NCI-H2196 (cell line): Measurements from ENCODE around the gene TEAD1.
"Not testable (repeated sequence)": the region's sequence is repeated elsewhere in the genome, so short reads cannot be mapped to it uniquely, and the experiment has no call there.

ENCODE experiments used
- DNase-seq: peaks from one replicate; lab custom pipeline; 2025; ENCODE audit not compliant: unreplicated experiment; lab: John Stamatoyannopoulos, UW

The TEAD1 gene

GRCh38 chr11:12733091-12733490 lies 58.9 kb downstream of the TEAD1 start:
- DNase-seq: no peak

DNA sequence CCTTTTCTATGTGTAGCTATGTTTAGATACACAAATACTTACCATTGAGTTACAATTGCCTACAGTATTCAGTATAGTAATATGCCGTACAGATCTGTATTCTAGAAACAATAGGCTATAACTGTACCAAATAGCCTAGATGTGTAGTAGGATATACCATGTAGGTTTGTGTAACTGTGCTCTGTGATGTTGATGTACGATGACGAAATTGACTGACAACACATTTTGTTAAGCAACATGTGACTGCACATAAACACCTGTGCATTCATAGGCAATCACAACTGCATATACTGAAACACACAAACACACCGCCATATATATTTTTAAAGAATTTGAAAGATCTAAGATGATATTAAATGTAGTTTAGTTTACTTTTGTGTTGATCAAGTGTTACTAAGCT lies 60.4 kb downstream of the TEAD1 start:
- DNase-seq: no peak

- no peak for DNase-seq
Measured at GRCh38 chr11:12735262-12735661, 61.0 kb downstream of the TEAD1 start.

- no peak for DNase-seq
Measured at GRCh38 chr11:12737024-12737423, 62.8 kb downstream of the TEAD1 start.

DNA sequence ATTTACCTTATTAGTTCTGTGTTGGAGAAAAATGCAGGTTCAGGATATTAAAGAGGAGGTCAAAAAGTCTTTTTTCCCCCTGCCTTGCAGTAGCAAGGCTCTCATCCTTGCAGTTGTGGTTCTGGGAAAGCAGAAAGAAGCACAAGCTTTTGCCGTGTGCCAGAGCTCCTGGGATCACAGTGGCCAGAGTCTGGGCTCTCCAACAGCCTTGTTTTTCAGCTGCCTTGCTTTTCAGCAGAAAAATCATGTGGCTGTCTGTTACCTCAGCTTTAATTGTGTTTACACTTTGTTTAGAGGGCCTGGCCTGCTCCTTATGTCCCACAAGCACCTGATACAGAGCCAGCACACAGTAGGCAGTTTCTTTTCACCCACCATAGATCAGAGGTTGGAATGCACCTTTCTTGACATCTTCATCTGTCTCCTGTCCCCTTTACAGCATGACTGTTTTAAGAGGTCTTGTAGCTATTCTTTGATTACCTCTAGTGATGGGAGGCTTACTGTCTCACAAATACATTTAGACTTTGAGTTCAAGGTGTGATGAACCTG lies 67.5 kb downstream of the TEAD1 start:
- no peak for DNase-seq

GRCh38 chr11:12743834-12744449 lies 69.7 kb downstream of the TEAD1 start:
- DNase-seq: no peak

GRCh38 chr11:12744826-12745502 lies 70.7 kb downstream of the TEAD1 start:
- no peak for DNase-seq

GRCh38 chr11:12745787-12746186 lies 71.6 kb downstream of the TEAD1 start:
- no peak for DNase-seq

DNA sequence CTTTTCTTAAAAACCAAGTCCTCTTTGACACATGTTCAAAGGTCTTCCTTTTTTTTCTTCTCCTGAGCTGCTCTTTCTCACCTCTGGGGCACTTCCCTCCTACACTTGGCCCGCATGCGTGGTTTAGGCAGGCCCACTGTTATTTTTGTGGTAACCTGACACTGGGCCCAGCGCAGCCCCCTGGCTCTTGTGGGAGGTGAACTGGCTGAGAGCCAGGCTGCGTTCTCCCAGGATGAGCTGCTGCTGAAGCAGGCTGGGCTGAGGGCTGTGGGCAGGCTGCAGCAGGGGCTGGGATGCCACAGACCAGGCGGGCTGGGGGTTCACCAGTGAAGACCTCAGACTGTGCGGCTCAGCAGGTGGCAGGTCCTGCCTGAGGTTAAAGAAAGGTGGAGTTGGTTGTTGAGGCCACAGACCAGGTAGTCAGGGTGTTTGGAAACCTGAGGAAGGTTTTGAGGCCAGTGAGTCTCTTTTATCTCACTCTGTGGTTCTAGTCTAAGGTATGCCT lies 72.4 kb downstream of the TEAD1 start:
- DNase-seq: peak; percentile 86

GRCh38 chr11:12748561-12748960 lies 74.3 kb downstream of the TEAD1 start:
- no peak for DNase-seq

DNA sequence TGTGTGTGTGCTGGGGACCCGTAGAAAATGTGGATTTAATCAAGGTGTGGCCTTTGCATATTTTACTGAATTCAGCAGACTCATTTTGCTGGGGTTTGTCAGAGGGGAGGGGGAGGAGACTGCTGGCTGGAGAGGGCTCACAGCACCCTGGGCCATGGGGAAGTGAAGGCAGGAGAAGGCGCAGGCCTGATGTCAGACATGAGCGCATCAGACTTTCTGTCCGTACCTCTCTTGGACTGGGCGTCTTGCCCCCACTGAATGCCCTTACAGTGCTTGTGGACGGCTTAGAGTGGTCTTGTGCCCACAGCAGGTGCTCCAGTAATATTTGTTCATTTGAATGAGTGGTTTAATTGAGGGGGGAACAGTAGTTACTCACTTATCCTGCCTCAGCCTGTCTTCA lies 75.2 kb downstream of the TEAD1 start:
- no peak for DNase-seq

DNA sequence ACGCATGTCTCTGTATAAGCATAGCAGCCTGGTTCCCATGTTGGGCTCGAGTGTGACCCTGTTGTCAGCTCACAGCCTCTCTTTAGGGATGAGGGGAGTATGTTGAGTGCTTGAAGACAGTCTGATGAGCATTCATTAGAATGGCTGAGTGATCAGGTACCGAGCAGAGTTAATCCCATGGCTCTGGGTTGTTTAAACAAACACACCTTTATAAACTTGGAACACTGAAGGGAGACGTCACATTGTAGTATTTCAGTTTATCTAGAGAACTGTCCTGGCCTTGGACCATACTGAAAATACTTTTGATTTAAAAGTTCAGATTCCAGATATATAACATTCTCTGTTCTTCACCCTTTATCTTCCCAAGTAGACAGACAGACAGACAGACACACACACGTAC lies 76.0 kb downstream of the TEAD1 start:
- DNase-seq: no peak

GRCh38 chr11:12752868-12753524 lies 78.8 kb downstream of the TEAD1 start:
- no peak for DNase-seq

GRCh38 chr11:12754021-12754420 lies 79.8 kb downstream of the TEAD1 start:
- DNase-seq: no peak

- DNase-seq: no peak
Measured at GRCh38 chr11:12754582-12755234, 80.5 kb downstream of the TEAD1 start.

GRCh38 chr11:12755510-12756453 lies 81.6 kb downstream of the TEAD1 start:
- DNase-seq: no peak

- no peak for DNase-seq
Measured at GRCh38 chr11:12756454-12756806, 82.2 kb downstream of the TEAD1 start.

GRCh38 chr11:12756867-12757266 lies 82.6 kb downstream of the TEAD1 start:
- DNase-seq: no peak

DNA sequence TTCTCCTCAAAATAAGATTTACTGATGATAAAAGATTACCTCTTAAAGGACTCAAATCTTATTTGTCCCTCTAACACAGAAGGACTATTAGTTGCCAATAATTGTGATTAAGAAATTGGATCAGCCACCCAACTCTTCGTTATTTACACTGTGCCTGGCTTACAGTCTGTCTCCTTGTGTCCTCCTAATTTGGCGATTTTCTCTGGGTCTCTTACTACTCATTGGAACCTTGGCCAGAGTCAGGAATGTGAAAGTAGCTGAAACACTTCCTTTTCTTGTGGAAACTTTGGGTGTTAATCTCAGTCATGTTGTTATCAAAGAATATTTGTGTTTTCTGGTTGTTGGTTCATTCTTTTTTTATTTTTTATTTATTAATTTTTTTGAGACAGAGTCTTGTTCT lies 83.2 kb downstream of the TEAD1 start:
- no peak for DNase-seq

DNA sequence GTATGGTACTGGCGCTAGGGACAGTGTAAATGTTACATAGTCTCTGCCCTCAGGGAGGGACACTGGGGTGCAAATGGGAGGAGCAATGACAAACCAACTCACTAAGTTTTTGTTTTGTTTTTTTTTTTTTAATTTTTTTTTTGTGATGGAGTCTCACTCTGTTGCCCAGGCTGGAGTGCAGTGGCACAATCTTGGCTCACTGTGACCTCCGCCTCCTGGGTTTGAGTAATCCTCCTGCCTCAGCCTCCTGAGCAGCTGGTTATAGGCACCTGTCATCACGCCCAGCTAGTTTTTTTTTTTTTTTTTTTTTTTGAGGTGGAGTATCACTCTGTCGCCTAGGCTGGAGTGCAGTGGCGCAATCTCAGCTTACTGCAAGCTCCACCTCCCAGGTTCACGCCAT lies 83.9 kb downstream of the TEAD1 start:
- DNase-seq: not testable (repeated sequence)
